Smooth muscle cell (in vitro differentiated cells): ENCODE measurements around the gene BORCS8. TPM values are rescaled to one million over a fixed set of nuclear protein-coding genes. Genes with fewer than 3 reads are reported as not detected.

Source experiments
- DNase-seq: peaks from one replicate; lab custom pipeline; 2025; ENCODE audit not compliant: unreplicated experiment; lab: John Stamatoyannopoulos, UW
- H2AFZ ChIP-seq: fragments of 200-600 bp; sonication (generic); 2 replicates; pipeline ENCODE4 v1.6.0; 2016; ENCODE audit warnings: antibody characterized with exemption, low read depth, mild to moderate bottlenecking
- H3F3A ChIP-seq: fragments of 200-600 bp; sonication (generic); 2 replicates; pipeline ENCODE4 v1.6.0; 2017; ENCODE audit warnings: antibody characterized with exemption, low read depth
- H3K27ac ChIP-seq: fragments of 200-600 bp; sonication (generic); 2 replicates; pipeline ENCODE4 v1.5.1; 2016; ENCODE audit warnings: low read depth, mild to moderate bottlenecking
- H3K27me3 ChIP-seq: fragments of 200-600 bp; sonication (generic); 2 replicates; pipeline ENCODE4 v1.6.1; 2016; ENCODE audit warnings: low read depth, mild to moderate bottlenecking
- H3K36me3 ChIP-seq: fragments of 200-600 bp; sonication (generic); 2 replicates; pipeline ENCODE4 v1.5.1; 2016; ENCODE audit warnings: low read depth
- H3K4me1 ChIP-seq: fragments of 200-600 bp; sonication (generic); 2 replicates; pipeline ENCODE4 v1.5.1; 2016; ENCODE audit warnings: low read depth
- H3K4me2 ChIP-seq: fragments of 200-600 bp; sonication (generic); 2 replicates; pipeline ENCODE4 v1.6.0; 2016; ENCODE audit warnings: mild to moderate bottlenecking
- H3K4me3 ChIP-seq: fragments of 200-600 bp; sonication (generic); 2 replicates; pipeline ENCODE4 v1.5.1; 2016; ENCODE audit warnings: mild to moderate bottlenecking
- H3K79me2 ChIP-seq: fragments of 200-600 bp; sonication (generic); 2 replicates; pipeline ENCODE4 v1.6.0; 2016; ENCODE audit warnings: low read depth, mild to moderate bottlenecking
- H3K9ac ChIP-seq: fragments of 200-600 bp; sonication (generic); 2 replicates; pipeline ENCODE4 v1.6.0; 2016; ENCODE audit warnings: low read depth
- H3K9me3 ChIP-seq: fragments of 200-600 bp; sonication (generic); replicated peaks from 2 replicates; pipeline ENCODE4 v1.5.1; 2016; ENCODE audit warnings: low read depth
- H4K20me1 ChIP-seq: fragments of 200-600 bp; sonication (generic); 2 replicates; pipeline ENCODE4 v1.6.0; 2016; ENCODE audit warnings: low read depth
- WGBS: methylation state at CpG from one replicate; pipeline ENCODE4 v1.1.7; 2016; ENCODE audit warnings: low lambda C conversion rate; 5-methylcytosine and 5-hydroxymethylcytosine counted together
- polyA plus RNA-seq: library from polyadenylated mRNA; unstranded; fragments of >200 nt; fragmentation: Nextera tagmentation; extraction: Ambion mirVana; gene quantifications from 2 replicates; pipeline ENCODE4 v1.2.1, GENCODE V29; 2016
- total RNA-seq: library from RNA; depleted of rRNA; stranded (reverse); fragments of >200 nt; gene quantifications from 2 replicates; pipeline ENCODE4 v1.2.3, GENCODE V29; 2014
- TF ChIP-seq, protein P1 (sequence below): fragments of 200-600 bp; sonication (generic); IDR thresholded peaks from 2 replicates; pipeline ENCODE4 v1.5.1; 2017; ENCODE audit warnings: borderline replicate concordance, mild to moderate bottlenecking, antibody characterized with exemption; ENCODE audit not compliant: insufficient read depth, poor library complexity, severe bottlenecking

Gene BORCS8
- total and polyA plus RNA-seq, 2 experiments from 2014 or later, result 10.0 to 15.7 TPM

- Histone ChIP-seq H3K4me3 (no peak overlapping the region), H3K4me1 (no peaks in the 10 kb centered on the region), H3K36me3 (no peaks in the 10 kb centered on the region), H3F3A (no peaks in the 10 kb centered on the region), H3K9me3 (no peaks in the 10 kb centered on the region), H2AFZ (no peak overlapping the region), H3K27ac (no peak overlapping the region), H3K4me2 (no peak overlapping the region), H3K27me3 (peaks cover 46% of the 10 kb centered on the region), H3K9ac (no peak overlapping the region), H4K20me1 (no peaks in the 10 kb centered on the region), H3K79me2 (no peaks in the 10 kb centered on the region)
- DNase-seq, result peak; percentile 32
- TF ChIP-seq, protein P1, sequence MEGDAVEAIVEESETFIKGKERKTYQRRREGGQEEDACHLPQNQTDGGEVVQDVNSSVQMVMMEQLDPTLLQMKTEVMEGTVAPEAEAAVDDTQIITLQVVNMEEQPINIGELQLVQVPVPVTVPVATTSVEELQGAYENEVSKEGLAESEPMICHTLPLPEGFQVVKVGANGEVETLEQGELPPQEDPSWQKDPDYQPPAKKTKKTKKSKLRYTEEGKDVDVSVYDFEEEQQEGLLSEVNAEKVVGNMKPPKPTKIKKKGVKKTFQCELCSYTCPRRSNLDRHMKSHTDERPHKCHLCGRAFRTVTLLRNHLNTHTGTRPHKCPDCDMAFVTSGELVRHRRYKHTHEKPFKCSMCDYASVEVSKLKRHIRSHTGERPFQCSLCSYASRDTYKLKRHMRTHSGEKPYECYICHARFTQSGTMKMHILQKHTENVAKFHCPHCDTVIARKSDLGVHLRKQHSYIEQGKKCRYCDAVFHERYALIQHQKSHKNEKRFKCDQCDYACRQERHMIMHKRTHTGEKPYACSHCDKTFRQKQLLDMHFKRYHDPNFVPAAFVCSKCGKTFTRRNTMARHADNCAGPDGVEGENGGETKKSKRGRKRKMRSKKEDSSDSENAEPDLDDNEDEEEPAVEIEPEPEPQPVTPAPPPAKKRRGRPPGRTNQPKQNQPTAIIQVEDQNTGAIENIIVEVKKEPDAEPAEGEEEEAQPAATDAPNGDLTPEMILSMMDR, result no peak
- WGBS, result 4% methylated on average over 8 of the region's 8 CpGs
Observed at GRCh38 chr19:19214892-19215291, 22.9 kb upstream of the BORCS8 start.

- Histone ChIP-seq H3K4me2 (no peak overlapping the region), H3K9me3 (no peaks in the 10 kb centered on the region), H3K27me3 (peaks cover 46% of the 10 kb centered on the region), H3K4me1 (no peaks in the 10 kb centered on the region), H3K9ac (no peak overlapping the region), H3K27ac (no peak overlapping the region), H4K20me1 (no peaks in the 10 kb centered on the region), H3K4me3 (no peak overlapping the region), H3K36me3 (no peaks in the 10 kb centered on the region), H2AFZ (no peak overlapping the region), H3F3A (no peaks in the 10 kb centered on the region), H3K79me2 (no peaks in the 10 kb centered on the region)
- TF ChIP-seq, protein P1, result no peak
- WGBS, result 18% methylated on average over 5 of the region's 5 CpGs
- no peak for DNase-seq
Observed at GRCh38 chr19:19214159-19214490, 22.2 kb upstream of the BORCS8 start.

- Histone ChIP-seq H3F3A (no peaks in the 10 kb centered on the region), H3K27ac (no peak overlapping the region), H3K4me3 (no peak overlapping the region), H3K79me2 (no peaks in the 10 kb centered on the region), H2AFZ (no peak overlapping the region), H3K4me2 (no peak overlapping the region), H4K20me1 (no peaks in the 10 kb centered on the region), H3K4me1 (no peaks in the 10 kb centered on the region), H3K9ac (no peak overlapping the region), H3K27me3 (peaks cover 46% of the 10 kb centered on the region), H3K36me3 (no peaks in the 10 kb centered on the region), H3K9me3 (no peaks in the 10 kb centered on the region)
- TF ChIP-seq, protein P1, result no peak
- WGBS, result 63% methylated on average over 21 of the region's 21 CpGs
- DNase-seq, result no peak
Observed at GRCh38 chr19:19213426-19214158, 21.6 kb upstream of the BORCS8 start.

GRCh38 chr19:19212916-19213315 is 21.0 kb upstream of the BORCS8 start:
- no peak for DNase-seq
- Histone ChIP-seq H3K36me3 (no peaks in the 10 kb centered on the region), H2AFZ (no peak overlapping the region), H3K27ac (no peak overlapping the region), H3K4me2 (no peak overlapping the region), H3K27me3 (peaks cover 46% of the 10 kb centered on the region), H3K9ac (no peak overlapping the region), H3K9me3 (no peaks in the 10 kb centered on the region), H3K4me3 (no peak overlapping the region), H3K4me1 (no peaks in the 10 kb centered on the region), H4K20me1 (no peaks in the 10 kb centered on the region), H3F3A (no peaks in the 10 kb centered on the region), H3K79me2 (no peaks in the 10 kb centered on the region)
- TF ChIP-seq, protein P1, result no peak
- 42% methylated on average over 7 of the region's 7 CpGs for WGBS
